Activated gamma-delta T cell treated with anti-CD3 and anti-CD28 coated beads, Interleukin-2, amount 50 U/mL, for 16 hours (primary cell): ENCODE measurements around the gene HYAL2.

Experiments used
- DNase-seq: peaks from one replicate; pipeline ENCODE4 v3.0.0-alpha.2; 2020; ENCODE audit warnings: low read depth

HYAL2 gene

DNA sequence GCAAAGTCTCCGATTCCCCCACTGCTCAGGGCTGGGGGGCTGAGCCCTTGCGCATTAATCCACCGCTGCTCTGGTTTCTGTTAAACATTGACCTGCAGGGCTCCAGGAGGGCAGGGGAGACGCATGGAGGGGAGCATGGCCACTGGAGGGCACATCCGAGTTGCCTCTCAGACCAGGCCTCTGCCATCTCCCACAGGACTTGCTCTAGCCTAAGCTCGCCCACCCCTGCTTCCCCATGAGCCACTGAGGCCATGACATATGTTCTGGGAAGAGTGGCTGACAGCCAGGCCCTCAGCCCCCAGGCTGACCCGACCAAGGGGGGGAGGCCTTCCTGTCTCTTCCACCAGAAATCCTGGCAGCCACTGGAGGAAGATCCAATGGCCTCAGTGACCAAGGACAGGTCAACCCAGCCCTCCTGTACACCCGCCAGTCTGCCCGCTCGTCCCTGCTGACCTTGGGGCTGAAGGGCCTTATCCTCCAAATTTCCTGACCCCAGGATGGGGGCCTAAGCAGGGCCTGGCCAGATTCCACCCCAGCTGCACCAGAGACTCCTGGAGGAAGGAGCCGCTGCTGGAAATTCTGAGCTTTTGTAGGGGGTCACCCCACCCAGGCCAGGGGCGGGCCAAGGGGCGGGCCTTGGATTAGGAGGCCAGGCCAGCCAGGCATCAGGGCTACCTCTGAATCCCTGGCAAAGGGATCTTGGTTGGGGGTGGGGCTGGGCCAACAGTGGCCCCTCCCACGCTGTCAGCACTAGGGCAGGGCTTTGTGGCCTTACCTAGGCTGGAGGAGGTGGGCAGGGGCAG is 19.3 kb downstream of the HYAL2 start, which contains the start of gene HYAL1:
Gene HYAL1, minus strand, starts transcription at position 562 of the 803 bp plus-strand sequence. CDS start 618 bp downstream, outside the sequence.
- no peak for DNase-seq

DNA sequence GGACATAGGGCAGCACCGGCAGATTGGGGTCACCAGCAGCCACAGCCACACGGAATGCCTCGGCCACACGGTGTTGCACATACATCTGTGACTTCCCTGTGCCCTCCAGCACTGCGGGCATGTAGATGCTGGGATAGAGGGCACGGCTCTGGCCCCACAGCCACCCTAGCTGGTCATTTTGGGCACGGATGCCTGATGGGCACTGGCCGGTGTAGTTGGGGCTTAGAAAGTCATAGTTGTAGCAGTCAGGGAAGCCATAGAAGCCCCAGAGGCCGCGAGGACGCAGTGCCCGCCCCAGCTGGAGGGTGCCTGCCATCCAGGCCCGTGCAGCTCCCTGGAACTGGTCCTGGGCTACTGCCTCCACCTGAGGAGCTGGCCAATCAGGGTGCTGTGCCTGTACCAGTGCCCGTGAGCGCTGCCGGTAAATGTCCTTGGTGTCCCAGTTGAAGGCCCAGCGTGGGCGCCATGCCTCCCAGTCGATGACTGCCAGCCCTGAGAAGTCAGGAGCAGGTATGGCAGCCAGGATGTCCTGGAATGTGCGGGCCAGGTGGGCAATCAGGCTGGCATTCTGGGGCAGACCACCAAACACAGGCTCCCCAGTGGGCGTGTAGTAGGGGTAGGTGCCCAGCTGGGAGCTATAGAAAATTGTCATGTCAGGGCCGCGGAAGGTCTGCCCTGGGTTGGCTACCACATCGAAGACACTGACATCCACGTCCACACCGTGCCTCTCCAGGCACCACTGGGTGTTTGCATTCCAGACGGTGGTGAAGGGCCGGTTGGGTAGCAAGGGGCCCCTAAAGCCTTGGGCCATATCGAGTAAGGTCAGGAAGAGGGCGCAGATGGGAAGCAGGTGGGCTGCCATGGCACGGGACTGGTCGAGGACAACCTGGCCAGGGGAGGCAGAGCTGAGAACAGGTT is 20.2 kb downstream of the HYAL2 start:
- no peak for DNase-seq

DNA sequence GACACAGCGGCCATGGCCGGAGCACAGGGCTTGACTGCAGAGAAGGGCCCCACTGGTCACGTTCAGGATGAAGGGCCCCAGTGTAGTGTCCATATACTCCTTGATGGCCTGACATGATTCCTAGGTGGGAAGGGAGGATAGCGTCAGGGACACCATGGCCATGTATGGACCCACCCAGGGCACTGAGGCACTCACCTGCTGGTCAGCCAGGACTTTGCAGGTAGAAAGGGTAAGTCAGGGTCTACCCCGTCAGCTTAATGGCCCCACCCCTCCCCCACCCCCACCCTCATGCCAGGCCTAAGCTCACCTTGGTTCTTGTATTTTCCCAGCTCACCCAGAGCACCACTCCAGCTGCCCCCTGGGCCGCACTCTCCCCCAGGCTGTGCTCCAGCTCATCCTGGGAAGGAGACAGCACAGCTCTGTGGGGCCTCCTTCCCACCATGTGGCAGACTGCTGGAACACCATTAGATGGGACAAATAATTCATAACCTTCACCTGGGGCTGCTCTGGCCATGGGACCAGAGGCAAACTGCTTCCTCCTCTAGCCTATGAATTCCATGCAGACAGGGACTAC is 21.8 kb downstream of the HYAL2 start:
- DNase-seq, result no peak

DNA sequence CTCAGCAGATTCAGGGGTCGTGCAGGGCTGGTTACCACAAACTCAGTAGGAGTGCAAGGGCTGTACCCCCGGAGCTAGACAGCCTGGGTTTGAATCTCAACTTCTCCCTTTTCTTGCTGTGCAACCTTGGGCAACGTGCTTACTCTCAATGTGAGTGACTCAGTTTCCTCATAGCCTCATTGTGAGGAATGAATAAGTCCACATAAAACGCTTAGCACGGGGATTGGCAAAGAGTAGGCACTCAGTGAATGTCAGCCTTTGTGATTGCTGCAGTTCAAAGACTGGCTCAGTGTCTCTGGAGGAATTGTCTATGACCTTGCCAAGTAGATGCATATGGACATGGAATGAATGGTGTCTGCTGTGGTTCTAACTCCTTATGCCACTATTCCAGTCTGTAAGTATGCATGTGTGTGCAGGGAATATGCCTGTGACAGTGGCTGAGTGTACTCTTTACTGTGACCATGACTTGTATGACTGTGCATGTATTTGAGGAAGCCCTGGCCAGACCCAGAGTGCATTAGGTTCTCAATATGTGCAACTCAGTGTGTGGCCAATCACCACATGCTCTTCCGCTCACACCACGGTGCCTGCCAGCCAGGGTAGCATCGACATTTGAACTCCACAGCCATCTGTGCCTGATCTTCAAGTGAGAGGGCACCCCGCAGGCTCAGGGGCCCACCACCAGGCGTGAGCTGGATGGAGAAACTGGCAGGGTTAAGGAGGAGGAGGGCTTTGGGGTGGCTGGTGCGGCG is 22.4 kb downstream of the HYAL2 start:
- DNase-seq, result no peak

DNA sequence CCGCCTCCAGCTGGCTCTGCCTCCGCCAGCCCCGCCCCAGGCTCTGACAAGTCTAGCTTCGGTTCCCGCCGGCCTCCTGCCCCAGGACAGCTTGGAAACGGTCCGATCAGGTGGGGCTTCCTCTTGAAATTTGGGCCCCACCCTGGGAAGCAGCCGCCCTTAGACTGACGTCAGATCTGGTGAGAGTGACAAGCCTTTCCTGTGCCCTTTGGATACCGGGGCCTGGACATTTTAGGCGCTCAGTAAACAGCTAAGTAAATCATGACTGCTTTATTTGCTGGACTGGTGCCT is 23.0 kb downstream of the HYAL2 start:
- no peak for DNase-seq

DNA sequence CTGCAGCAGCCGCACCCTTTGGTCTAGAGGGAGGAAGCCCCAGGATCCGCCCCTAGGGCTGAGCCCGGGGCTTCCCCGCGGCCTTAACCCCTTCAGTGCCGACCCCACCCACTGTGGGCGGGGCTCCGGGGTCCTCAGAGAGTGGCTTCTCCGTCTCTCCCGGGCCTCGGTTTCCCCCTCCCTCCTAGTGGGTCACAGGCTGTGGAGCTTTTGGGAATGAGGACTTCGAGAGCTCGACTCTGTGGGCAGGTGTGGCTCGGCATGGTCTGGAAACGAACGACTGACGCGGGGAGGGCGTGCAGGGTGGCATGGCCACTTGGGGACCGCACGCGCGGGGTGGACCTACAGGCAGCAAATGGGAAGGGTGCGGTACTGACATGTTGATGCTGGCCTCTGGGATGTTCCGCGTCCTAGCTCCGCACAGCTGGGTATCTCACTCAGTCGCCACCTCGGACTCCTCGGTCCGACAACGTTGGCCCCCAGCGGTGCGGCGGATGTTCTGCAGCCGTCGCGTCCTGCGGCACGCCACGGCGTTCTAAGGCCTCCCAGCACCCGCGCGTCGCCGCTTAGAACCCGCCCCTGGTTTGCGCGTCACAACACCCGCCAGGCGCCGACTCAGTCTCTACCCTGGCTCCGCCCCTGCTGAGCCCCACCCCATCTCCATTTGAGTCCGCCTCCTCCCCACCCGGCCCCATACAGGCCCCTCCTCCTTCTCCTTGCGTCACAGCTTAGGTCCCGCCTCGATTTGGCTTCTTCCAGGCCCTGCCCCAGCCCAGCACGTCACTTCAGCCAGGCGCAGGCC is 23.5 kb downstream of the HYAL2 start, which contains the start of the genes HYAL3 and NAA80:
Gene HYAL3, minus strand, starts transcription at position 570 of the 802 bp plus-strand sequence. CDS start 3,803 bp downstream, outside the sequence.
Gene NAA80, minus strand, starts transcription at position 570 of the 802 bp plus-strand sequence. CDS start 1,942 bp downstream, outside the sequence.
- DNase-seq, result peak; percentile 97

DNA sequence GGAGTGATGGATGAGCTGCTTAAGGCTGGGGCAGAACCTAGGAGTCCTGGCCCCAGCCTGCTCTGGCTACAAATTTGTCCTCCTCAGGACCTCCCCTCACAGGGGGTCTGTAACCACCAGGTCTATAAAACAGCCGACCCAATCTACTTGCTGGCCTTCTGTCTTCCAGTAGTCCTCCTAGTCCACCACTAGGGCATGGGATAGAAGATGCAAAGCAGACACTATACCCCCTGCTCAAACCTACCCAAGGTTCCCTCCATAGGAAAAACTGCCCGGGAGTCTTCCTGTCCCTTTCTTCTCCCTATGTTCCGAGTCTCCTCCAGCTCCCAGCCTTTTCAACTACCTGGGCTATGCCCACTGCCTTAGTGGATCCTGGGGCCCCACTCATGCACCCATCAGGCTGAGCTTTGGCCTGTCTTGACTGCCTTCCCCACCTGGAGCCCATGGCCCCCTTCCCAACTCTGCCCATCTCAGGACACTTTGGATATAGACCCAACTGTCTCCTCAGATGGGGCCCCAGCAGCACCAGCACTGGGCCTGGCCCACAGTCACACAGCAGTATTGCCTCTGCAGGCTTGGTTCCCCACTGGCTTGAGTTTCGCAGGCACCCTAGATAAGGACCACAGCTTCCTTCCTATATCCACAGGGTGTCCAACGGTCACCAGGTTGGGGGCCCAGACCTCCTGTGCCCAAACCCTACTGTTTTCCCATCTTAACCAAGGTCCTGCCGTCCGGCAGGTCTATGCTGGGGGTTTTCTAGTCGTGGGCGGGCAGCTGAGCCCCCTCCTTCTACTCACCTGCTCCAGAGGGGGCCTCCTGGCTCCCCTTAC is 24.4 kb downstream of the HYAL2 start:
- DNase-seq, result no peak

DNA sequence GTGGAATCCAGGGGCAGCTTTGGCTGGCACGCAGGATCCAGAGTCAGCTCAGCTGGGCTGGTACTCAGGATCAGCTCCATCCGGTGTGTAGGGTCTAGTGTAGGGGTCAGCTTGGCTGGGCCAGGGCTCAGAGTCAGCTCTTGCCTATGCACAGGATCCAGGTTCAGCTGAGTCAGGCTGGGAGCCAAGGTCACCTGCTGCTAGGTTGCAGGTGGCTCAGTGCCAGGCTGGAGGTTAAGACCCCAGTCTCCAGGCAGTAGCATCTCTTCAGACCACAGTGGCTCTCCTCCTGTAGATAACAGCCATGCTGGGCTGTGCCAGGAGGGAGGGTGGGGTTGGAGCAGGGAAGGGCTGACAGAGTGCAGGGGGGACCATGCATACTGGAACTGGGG is 25.2 kb downstream of the HYAL2 start:
- DNase-seq, result no peak

DNA sequence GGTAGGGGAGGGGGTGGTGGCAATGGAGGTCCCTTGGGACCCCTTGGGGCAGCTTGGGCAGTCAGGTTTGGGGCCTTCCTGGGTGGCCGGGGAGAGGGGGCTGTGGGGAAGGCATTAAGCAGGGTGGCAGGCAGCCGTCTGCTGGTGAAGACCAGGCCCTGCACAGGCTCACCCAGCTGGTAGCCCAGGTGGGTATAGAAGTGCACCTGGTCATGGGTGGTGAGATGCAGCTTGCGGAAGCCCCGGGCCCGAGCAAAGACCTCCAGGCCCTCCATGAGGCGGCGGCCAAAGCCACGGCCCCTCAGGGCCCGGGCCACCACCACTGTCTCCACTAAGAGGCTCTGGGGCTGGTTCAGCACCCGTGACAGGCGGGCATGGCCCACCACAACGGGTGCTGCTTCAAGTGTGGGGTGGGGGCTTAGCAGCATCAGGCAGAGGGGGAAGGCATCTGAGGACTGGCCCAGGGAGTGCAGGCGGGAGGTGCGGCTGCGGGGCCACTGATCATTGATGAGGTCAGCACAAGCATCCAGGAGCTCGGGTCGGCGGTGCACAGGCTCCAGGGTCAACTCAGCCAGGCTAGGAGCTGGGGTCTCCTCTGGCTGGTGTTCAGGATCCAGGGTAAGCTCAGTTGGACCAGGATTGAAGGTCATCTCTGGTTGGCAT is 25.7 kb downstream of the HYAL2 start:
- DNase-seq, result no peak

DNA sequence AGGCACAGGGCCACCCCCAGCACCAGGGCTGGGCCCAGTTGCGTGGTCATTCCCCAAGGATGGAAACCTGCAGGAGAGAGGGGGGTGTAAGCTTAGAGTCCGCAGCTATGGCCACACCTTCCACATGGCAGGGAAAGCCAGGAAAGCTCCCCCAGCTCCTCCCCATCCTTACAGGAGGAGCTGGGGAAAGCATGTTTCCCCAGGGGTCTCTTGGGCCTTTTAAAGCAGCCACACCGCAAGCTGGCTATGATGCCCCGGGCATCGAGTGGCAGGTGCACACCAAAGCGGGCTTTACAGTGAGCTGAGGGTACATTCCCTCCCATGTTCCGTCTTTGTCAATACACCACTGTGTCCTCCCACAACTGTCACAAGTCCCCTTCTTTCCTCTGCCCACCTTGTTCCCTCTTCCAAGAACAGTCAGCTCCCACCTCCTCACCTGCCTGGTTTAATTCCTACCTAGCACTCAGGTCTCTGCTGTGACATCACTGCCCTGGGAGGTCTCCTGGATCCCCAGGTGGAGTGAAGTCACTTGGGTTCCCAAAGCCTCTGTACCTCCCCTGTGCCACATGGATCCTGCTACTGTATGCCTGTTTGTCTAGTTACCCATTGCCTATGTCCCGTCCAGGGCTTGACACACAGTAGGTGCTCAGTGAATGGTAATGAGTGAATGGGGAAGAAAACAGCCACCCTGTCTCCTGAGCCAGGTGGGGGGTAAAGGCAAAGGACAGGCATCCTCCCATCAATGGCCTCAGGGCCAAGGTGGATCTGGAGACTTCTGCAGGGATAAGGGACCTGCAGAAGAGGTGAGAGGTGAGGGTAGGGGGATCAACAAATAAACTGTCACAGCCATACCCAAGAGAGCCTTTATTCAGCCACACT is 26.8 kb downstream of the HYAL2 start:
- DNase-seq, result no peak

DNA sequence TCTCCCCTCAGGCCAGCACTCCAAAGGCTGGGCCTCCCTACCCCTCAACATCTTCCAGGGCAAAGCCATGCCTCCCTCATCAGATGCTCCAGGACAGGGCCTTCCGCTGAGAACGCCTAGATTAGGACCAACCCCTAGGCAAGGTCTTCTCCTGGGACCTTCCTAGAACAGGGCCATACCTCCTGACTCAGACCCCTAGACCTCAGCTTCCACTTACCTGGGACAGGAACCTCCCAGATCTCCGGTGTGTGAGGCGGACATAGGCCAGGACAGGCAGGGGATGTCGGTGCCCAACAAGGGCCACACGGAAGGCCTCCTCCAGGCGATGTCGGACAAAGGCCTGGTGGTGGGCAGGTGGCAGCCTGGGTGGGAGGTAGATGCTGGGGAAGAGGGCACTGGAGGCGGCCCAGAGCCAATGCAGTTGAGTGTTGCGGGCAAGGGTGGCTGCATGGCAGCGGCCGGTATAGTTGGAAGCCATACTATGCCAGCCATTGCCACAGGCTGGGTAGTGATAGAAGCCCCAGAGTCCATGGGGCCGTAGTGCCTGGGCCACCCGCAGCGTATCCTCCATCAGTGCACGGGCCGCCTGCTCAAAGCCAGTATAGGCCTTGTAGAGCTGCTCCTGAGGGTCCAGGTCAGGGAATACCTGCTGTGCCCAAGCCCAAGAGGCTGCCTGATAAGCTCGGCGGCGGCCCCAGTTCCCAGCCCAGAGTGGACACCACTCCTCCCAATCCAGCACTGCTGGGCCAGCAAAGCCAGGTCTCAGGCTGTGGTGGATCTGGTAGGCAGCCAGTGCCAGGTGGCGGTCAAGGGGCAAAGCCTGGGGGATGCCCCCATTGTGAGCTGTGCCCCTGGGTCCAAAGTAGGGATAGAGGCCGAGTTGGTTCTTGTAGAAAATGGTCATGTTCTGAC is 27.8 kb downstream of the HYAL2 start:
- no peak for DNase-seq

DNA sequence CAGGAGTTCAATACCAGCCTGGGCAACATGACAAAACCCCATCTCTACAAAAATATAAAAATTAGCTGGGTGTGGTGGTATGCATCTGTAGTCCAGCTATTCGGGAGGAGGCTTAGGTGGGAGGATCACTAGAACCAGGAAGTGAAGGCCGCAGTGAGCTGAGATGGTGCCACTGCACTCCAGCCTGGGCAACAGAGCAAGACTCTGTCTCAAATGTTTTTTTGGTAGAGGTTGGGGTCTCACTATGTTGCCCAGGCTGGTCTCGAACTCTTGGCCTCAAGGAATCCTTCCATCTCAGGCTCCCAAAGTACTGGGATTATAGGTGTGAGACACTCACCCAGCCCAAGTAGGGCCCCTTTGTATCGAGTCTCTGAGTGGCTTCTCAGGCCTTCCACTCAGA is 28.5 kb downstream of the HYAL2 start:
- no peak for DNase-seq

DNA sequence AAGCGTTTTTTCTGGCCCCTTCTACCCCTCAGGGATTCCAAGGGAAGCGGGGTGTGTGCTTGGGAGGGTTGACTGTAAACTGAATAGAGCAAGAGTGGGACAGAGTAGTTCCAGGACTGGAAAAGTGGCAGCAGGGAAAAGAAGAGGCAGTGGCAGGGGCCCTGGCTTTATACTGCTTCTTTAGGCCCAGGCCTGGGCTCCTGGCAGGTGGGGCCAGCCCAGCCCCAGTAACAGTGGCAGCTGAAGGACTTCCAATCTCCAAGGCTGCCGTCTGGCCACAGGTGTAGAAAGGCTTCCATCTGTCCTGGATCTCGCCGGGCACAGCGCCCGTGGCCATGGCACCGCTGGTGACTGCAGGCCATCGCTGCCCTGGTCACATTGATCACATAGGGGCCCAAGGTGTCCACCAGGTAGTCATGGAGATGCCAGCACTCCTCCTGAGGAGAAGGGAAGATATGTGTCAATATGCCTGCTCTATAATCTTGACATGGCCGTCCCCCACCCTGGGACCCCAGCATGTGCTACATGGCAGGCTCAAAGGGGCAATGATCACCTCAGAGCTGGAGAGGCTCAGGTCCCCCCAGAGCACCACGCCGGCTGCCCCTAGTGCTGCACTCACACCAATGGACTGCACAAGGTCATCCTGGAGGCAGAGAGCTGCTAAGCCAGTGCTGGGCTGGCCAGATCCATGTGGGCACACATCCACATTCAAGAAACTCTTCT is 29.3 kb downstream of the HYAL2 start:
- no peak for DNase-seq

DNA sequence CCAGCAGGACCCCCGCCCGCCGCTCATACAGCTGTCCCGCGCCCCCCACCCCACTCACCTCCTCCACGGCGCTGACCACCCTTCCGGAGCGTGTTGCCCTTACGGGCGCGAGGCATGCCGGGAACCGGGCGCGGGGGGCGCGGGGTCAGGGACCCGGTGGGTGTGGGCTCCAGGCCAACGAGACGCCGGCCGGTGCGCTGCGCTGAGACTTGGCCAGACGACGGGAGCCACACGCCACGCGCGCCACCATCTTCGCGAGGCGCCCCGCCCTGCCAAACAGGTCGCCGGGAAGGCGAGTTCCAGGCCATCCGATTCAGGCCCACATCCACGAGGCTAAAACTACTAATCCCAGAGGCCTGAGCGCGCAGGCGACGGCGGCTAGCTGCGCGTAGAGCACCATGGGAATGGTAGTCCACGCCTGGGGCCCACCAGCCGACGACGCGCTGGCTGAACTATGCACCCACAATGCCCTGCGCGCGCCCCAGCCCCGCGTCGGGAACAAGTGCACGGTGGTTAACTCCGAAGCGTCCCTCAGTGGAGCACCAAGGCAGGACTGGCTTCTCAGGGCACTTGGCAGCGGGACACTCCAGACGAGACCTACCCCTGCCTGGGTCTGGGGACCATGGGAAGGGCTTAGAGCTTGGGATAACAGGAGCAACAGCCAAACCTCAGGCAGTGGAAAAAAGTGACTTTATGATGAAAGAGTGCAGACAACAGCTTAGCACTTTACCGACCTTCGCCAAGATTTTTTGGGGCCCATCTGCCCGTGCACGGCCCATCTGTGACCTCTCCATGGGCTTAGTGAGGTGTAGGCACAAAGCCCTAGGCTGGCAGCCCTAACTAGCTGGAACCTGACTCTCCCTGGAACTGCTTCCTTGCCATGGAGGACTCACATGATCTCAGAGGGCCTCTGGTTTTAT is 30.1 kb downstream of the HYAL2 start, which contains the start of gene IFRD2:
Gene IFRD2, minus strand, starts transcription at position 271 of the 920 bp plus-strand sequence. Its CDS starts 155 bp downstream, at position 116.
- peak; percentile 94 for DNase-seq

DNA sequence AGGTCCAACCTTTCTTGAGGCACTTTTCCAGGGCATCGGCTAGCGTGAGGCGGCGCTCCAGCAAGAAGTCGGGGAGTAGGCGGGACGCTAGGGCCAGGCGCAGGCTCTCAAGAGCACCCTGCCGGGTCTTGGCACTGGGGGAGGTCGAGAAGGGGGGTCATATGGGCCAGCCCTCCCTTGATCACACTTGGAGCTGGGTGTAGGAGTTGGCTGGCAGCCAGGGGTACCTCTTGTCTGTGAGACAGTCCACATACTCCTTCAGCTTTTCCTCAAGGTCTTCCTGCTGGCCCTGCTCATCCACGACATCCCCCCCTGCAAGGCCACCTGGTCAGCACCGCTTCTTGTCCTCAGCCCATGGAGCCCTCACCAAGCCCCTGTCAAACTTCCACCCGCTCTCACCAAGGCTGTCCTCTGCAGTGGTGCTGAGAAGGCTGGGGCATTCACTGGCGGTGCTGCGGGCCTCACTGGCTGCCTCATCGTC is 32.3 kb downstream of the HYAL2 start:
- DNase-seq, result no peak
